LNCaP clone FGC (cell line): Measurements from ENCODE around the gene EML5.
"Not testable (repeated sequence)": the region's sequence is repeated elsewhere in the genome, so short reads cannot be mapped to it uniquely, and the experiment has no call there.

ENCODE experiments used
- DNase-seq: peaks from one replicate; pipeline ENCODE4 v3.0.0-alpha.2; 2011; ENCODE audit warnings: low read depth
- H3K4me3 ChIP-seq: 2 replicates; pipeline ENCODE4 v1.5.1; 2011; ENCODE audit warnings: mild to moderate bottlenecking, low read depth, low read length, control low read depth
- CTCF ChIP-seq: IDR thresholded peaks from 2 replicates; pipeline ENCODE4 v1.5.1; 2012; ENCODE audit warnings: mild to moderate bottlenecking; ENCODE audit not compliant: control insufficient read depth, insufficient read depth; ENCODE audit errors: extremely low read depth

The EML5 gene

GRCh38 chr14:88824314-88825077 is 31.7 kb upstream of the EML5 start, which contains the start of gene TTC8:
Gene TTC8 (plus strand): TSS chr14:88824651. CDS start chr14:88824708, 57 bp downstream.
- peak; percentile 77 for DNase-seq
- peak within 1 kb of the TSS; percentile 61 for H3K4me3 ChIP-seq
- TF ChIP-seq CTCF = no peak

GRCh38 chr14:88823968-88824313 is 31.2 kb upstream of the EML5 start:
- no peak for TF ChIP-seq CTCF
- no peak for DNase-seq

GRCh38 chr14:88821888-88822287 is 29.1 kb upstream of the EML5 start:
- H3K4me3 ChIP-seq = no peak overlapping the region
- no peak for TF ChIP-seq CTCF
- DNase-seq = no peak

More at GRCh38 chr14:88823968-88824313, 31.2 kb upstream of the EML5 start:
- H3K4me3 ChIP-seq = peak overlapping the region; percentile 61

GRCh38 chr14:88821378-88821777 is 28.6 kb upstream of the EML5 start:
- DNase-seq = no peak

GRCh38 chr14:88819674-88820073 is 26.9 kb upstream of the EML5 start:
- DNase-seq, H3K4me3 ChIP-seq: not testable (repeated sequence)

More at GRCh38 chr14:88821378-88821777, 28.6 kb upstream of the EML5 start:
- no peak for TF ChIP-seq CTCF
- H3K4me3 ChIP-seq = no peak overlapping the region

- TF ChIP-seq CTCF = no peak
- H3K4me3 ChIP-seq = no peak overlapping the region
- no peak for DNase-seq
Measured at GRCh38 chr14:88818018-88818417, 25.3 kb upstream of the EML5 start.

- no peak for DNase-seq
Measured at GRCh38 chr14:88815980-88816379, 23.2 kb upstream of the EML5 start.

More at GRCh38 chr14:88815980-88816379, 23.2 kb upstream of the EML5 start:
- H3K4me3 ChIP-seq = no peak overlapping the region
- no peak for TF ChIP-seq CTCF
